ENCODE results near the gene LIPH. TPM values are rescaled to one million over a fixed set of nuclear protein-coding genes. Genes with fewer than 3 reads are reported as not detected.

LIPH gene
- total and polyA plus RNA-seq, 2 of the 8 experiments (the other 6 are each of a cell fraction or from before 2014, with no cell fraction given), result 0.08 TPM; not detected in 1

DNA sequence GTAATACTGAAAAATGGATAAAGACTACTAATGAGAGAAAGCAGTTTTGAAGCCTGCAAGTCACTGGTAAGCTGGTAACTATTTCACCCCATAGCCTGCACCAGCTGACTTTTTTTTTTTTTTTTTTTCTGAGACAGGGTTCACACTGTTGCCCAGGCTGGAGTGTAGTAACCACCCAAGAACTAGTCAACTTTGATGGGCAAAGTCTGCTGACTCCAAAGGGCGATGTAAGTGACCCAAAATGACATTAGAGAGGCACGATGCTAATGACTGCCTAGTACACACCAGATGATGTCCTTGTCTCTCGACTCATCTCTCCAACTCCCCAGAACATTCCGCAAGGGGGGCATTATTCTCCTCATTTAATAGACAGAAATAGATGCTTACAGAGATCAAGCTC is 40.7 kb downstream of the LIPH start:
- no peak overlapping the region for H4K5ac ChIP-seq (ENCODE audit: insufficient read length, low read depth, low read length)
- H3K4ac ChIP-seq (replicated peaks; ENCODE audit: insufficient read length, low read depth, low read length), result no peak overlapping the region
- no peak overlapping the region for H2BK5ac ChIP-seq (ENCODE audit: low read depth, low read length)
- no peak overlapping the region for H4K91ac ChIP-seq (replicated peaks; ENCODE audit: insufficient read length, low read length)
- H3K27ac ChIP-seq (ENCODE audit: low read depth, low read length), result no peak overlapping the region
- H3K14ac ChIP-seq (ENCODE audit: insufficient read length), result no peak overlapping the region
- H2BK20ac ChIP-seq (ENCODE audit: low read length), result no peak overlapping the region
- no peak overlapping the region for H3K23ac ChIP-seq (ENCODE audit: insufficient read length)
- H2BK120ac ChIP-seq (replicated peaks; ENCODE audit: low read depth, low read length), result no peak overlapping the region
- H3K79me2 ChIP-seq (ENCODE audit: control insufficient read depth in 1 of 2, insufficient read depth in 2 of 2, low read length in 2 of 2), result no peaks in the 10 kb centered on the region
- H2BK12ac ChIP-seq (ENCODE audit: low read depth, low read length), result no peak overlapping the region
- DNase-seq (ENCODE audit: low read depth in 1 of 2, low spot score in 2 of 2) (no peak), FAIRE-seq (no peak)
- H3K9me3 ChIP-seq (ENCODE audit: insufficient read depth in 2 of 2, low read depth in 1 of 2, low read length in 1 of 2), result no peaks in the 10 kb centered on the region
- no peaks in the 10 kb centered on the region for H3K4me1 ChIP-seq (replicated peaks in 1 of 4; ENCODE audit: control insufficient read depth in 3 of 4, insufficient read depth in 4 of 4, low read length in 3 of 4)
- H3K4me2 ChIP-seq (ENCODE audit: insufficient read depth in 1 of 2, low read depth in 2 of 2, low read length in 2 of 2), result no peak overlapping the region
- H3K79me1 ChIP-seq (ENCODE audit: low read depth, low read length), result no peaks in the 10 kb centered on the region; the same call in 1 of the 2 replicates
- ChIA-PET POLR2A (ENCODE audit: partially characterized antibody) (no interaction called here), CTCF (ENCODE audit: partially characterized antibody) (interaction anchor here (1.1 to 1.8 kb wide), 3 partner anchors 9 to 51 kb away, joined by 3 read pairs; no protein-coding TSS in a partner anchor)
- H3K18ac ChIP-seq (ENCODE audit: extremely low read depth, low read length), result no peak overlapping the region
- no peak overlapping the region for H2BK15ac ChIP-seq (ENCODE audit: low read length)
- no peak overlapping the region for H3K4me3 ChIP-seq (ENCODE audit: extremely low read depth in 1 of 4, insufficient read depth in 2 of 4, low read depth in 3 of 4, low read length in 4 of 4)
- H3K36me3 ChIP-seq (ENCODE audit: control insufficient read depth in 2 of 4, insufficient read depth in 4 of 4, low read length in 3 of 4), result no peaks in the 10 kb centered on the region
- WGBS, 2 experiments (ENCODE audit: extremely low coverage in 1 of 2, insufficient coverage in 1 of 2, insufficient read length in 1 of 2, insufficient replicate concordance in 2 of 2, low coverage in 1 of 2, low lambda C conversion rate in 2 of 2, missing lambda C conversion rate in 1 of 2), result 84% methylated on average over 4 of the region's 4 CpGs; no CpG with 5 or more reads in 1 of the 2 experiments
- H4K8ac ChIP-seq (ENCODE audit: extremely low read depth, insufficient read depth, low read length), result no peak overlapping the region
- H4K20me1 ChIP-seq (replicated peaks in 1 of 2; ENCODE audit: control insufficient read depth in 1 of 2, insufficient read depth in 2 of 2, low read length in 2 of 2), result no peaks in the 10 kb centered on the region
- no peak overlapping the region for H3K56ac ChIP-seq (replicated peaks; ENCODE audit: insufficient read length, low read depth, low read length)
- H3K27me3 ChIP-seq (replicated peaks in 1 of 4; ENCODE audit: control insufficient read depth in 3 of 4, extremely low read depth in 1 of 4, insufficient read depth in 3 of 4, low read length in 3 of 4), result no peaks in the 10 kb centered on the region
- no peak overlapping the region for H2AFZ ChIP-seq (ENCODE audit: low read length)
- H3K9ac ChIP-seq (replicated peaks in 1 of 4; ENCODE audit: extremely low read depth in 1 of 4, low read depth in 3 of 4, low read length in 3 of 4), result no peak overlapping the region
- no peak overlapping the region for H2AK5ac ChIP-seq (ENCODE audit: low read depth, low read length)
- no peaks in the 10 kb centered on the region; the same call in 1 of the 2 replicates for H3K23me2 ChIP-seq (ENCODE audit: low read depth, low read length)
- TF ChIP-seq EGR1 (IDR thresholded peaks at IDR 0.05; ENCODE audit: borderline replicate concordance, low read depth, low read length), result no peak
- TF ChIP-seq FOSL1 (IDR thresholded peaks at IDR 0.05; ENCODE audit: insufficient read depth, low read depth, low read length), result no peak
- no peak for TF ChIP-seq CTBP2 (IDR thresholded peaks at IDR 0.05; ENCODE audit: borderline replicate concordance, insufficient read depth, insufficient read length, low read length)
- TF ChIP-seq RBBP5 (IDR thresholded peaks at IDR 0.05; ENCODE audit: borderline replicate concordance, low read depth, low read length), result no peak
- no peak for TF ChIP-seq CBX8 (IDR thresholded peaks at IDR 0.05; ENCODE audit: borderline replicate concordance, low read depth, low read length)
- TF ChIP-seq SUZ12 (IDR thresholded peaks at IDR 0.05; ENCODE audit: low read length), result no peak

All from H1 (cell line).